A673 (cell line): ENCODE results near the gene GJC2. TPM values are rescaled to one million over a fixed set of nuclear protein-coding genes. Genes with fewer than 3 reads are reported as not detected.
A peak's percentile ranks its signal among the peaks of the same experiment; 100 is the strongest.

ENCODE experiments used
- BruUV-seq: library from RNA; stranded (reverse); fragments of 400-500 nt; replicated peaks from 2 replicates; lab custom pipeline; 2021; lab: Mats Ljungman, UMichigan
- CTCF ChIA-PET: fragments of 300-600 bp; sonication (Branson Sonifier 250); formaldehyde crosslinking; loops from one replicate; lab custom pipeline; 2022; ENCODE audit warnings: antibody characterized with exemption; lab: Charles Lee
- POLR2A ChIA-PET: fragments of 300-600 bp; sonication (Branson Sonifier 250); formaldehyde crosslinking; loops from one replicate; lab custom pipeline; 2022; ENCODE audit warnings: antibody characterized with exemption; ENCODE audit not compliant: low non-redundant PET; lab: Charles Lee
- DNase-seq: peaks from one replicate; pipeline ENCODE4 v3.0.0-alpha.2; 2015; ENCODE audit warnings: low spot score
- H3K27ac ChIP-seq: fragments of 200-600 bp; sonication (generic); 2 replicates; pipeline ENCODE4 v1.5.1; 2016; ENCODE audit warnings: mixed run types, low read depth, mild to moderate bottlenecking, mixed read lengths, antibody characterized with exemption, low read length; ENCODE audit not compliant: poor library complexity, severe bottlenecking
- H3K27me3 ChIP-seq: fragments of 200-600 bp; sonication (generic); replicated peaks from 2 replicates; pipeline ENCODE4 v1.6.1; 2017; ENCODE audit warnings: mixed run types, low read depth, mild to moderate bottlenecking, mixed read lengths, antibody characterized with exemption, low read length; ENCODE audit not compliant: insufficient read depth, poor library complexity
- H3K36me3 ChIP-seq: fragments of 200-600 bp; sonication (generic); 2 replicates; pipeline ENCODE4 v1.6.1; 2016; ENCODE audit warnings: mixed run types, mild to moderate bottlenecking, mixed read lengths, antibody characterized with exemption, low read length; ENCODE audit not compliant: insufficient read depth, poor library complexity, severe bottlenecking
- H3K4me1 ChIP-seq: fragments of 200-600 bp; sonication (generic); 2 replicates; pipeline ENCODE4 v1.6.1; 2017; ENCODE audit warnings: mixed run types, mild to moderate bottlenecking, mixed read lengths, antibody characterized with exemption, low read length; ENCODE audit not compliant: insufficient read depth, poor library complexity, severe bottlenecking
- H3K4me3 ChIP-seq: fragments of 200-600 bp; sonication (generic); 2 replicates; pipeline ENCODE4 v1.5.1; 2016; ENCODE audit warnings: low read depth, mixed run types, mild to moderate bottlenecking, mixed read lengths, low read length; ENCODE audit not compliant: poor library complexity, severe bottlenecking
- H3K9me3 ChIP-seq: fragments of 200-600 bp; sonication (generic); 2 replicates; pipeline ENCODE4 v1.6.1; 2016; ENCODE audit warnings: mixed run types, low read depth, mild to moderate bottlenecking, mixed read lengths, antibody characterized with exemption, low read length; ENCODE audit not compliant: poor library complexity, severe bottlenecking
- EZH2 ChIP-seq: fragments of 200-600 bp; sonication (generic); IDR thresholded peaks from 2 replicates; pipeline ENCODE4 v1.6.1; 2017; ENCODE audit warnings: borderline replicate concordance, low read depth, mild to moderate bottlenecking, mixed read lengths, antibody characterized with exemption, low read length; ENCODE audit not compliant: poor library complexity, severe bottlenecking
- intact Hi-C: fragments of 100-400 bp; cut with micrococcal nuclease; formaldehyde crosslinking; loops from one replicate; pipeline ENCODE4 v1.10.0; 2022; ENCODE audit not compliant: unreplicated experiment
- total RNA-seq: library from RNA; stranded (reverse); gene quantifications from 2 replicates; pipeline ENCODE4 v1.2.3, GENCODE V29; 2021
- TF ChIP-seq, protein P1 (sequence below): fragments of 300-800, 200-600 bp; sonication (generic); conservative IDR thresholded peaks from 2 replicates; pipeline ENCODE4 v1.5.1; 2017; ENCODE audit warnings: low read depth, mild to moderate bottlenecking, antibody characterized with exemption, low read length, moderate library complexity, mixed read lengths

Gene GJC2
- total RNA-seq, 1 experiment from 2014 or later: 0.97 TPM

GRCh38 chr1:228156941-228157728 is 7.4 kb downstream of the GJC2 start:
- CTCF ChIA-PET: no interaction called here
- no peaks in the 10 kb centered on the region for H3K4me1 ChIP-seq
- H3K4me3 ChIP-seq: no peak overlapping the region
- no peak for DNase-seq
- H3K9me3 ChIP-seq: no peaks in the 10 kb centered on the region
- POLR2A ChIA-PET: no interaction called here
- no TSS peak for BruUV-seq
- H3K36me3 ChIP-seq: no peaks in the 10 kb centered on the region
- H3K27ac ChIP-seq: no peak overlapping the region
- H3K27me3 ChIP-seq: peaks cover 24% of the 10 kb centered on the region
- intact Hi-C loops: no loop called here
- TF ChIP-seq EZH2: no peak
- TF ChIP-seq, protein P1, sequence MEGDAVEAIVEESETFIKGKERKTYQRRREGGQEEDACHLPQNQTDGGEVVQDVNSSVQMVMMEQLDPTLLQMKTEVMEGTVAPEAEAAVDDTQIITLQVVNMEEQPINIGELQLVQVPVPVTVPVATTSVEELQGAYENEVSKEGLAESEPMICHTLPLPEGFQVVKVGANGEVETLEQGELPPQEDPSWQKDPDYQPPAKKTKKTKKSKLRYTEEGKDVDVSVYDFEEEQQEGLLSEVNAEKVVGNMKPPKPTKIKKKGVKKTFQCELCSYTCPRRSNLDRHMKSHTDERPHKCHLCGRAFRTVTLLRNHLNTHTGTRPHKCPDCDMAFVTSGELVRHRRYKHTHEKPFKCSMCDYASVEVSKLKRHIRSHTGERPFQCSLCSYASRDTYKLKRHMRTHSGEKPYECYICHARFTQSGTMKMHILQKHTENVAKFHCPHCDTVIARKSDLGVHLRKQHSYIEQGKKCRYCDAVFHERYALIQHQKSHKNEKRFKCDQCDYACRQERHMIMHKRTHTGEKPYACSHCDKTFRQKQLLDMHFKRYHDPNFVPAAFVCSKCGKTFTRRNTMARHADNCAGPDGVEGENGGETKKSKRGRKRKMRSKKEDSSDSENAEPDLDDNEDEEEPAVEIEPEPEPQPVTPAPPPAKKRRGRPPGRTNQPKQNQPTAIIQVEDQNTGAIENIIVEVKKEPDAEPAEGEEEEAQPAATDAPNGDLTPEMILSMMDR: no peak

- ChIA-PET POLR2A (no interaction called here), CTCF (no interaction called here)
- peaks cover 24% of the 10 kb centered on the region for H3K27me3 ChIP-seq
- BruUV-seq: no TSS peak
- TF ChIP-seq, protein P1: no peak
- no peak for TF ChIP-seq EZH2
- no peak for DNase-seq
- no peaks in the 10 kb centered on the region for H3K36me3 ChIP-seq
- H3K27ac ChIP-seq: no peak overlapping the region
- no peaks in the 10 kb centered on the region for H3K9me3 ChIP-seq
- intact Hi-C loops: no loop called here
- H3K4me3 ChIP-seq: no peak overlapping the region
- no peaks in the 10 kb centered on the region for H3K4me1 ChIP-seq
These were observed 8.0 kb downstream of the GJC2 start for GRCh38 chr1:228157729-228158126.

GRCh38 chr1:228158151-228159007 is 8.6 kb downstream of the GJC2 start:
- no peaks in the 10 kb centered on the region for H3K36me3 ChIP-seq
- ChIA-PET CTCF (no interaction called here), POLR2A (no interaction called here)
- H3K4me1 ChIP-seq: no peaks in the 10 kb centered on the region
- no TSS peak for BruUV-seq
- peaks cover 24% of the 10 kb centered on the region for H3K27me3 ChIP-seq
- intact Hi-C loops: no loop called here
- DNase-seq: no peak
- peak; percentile 77 for TF ChIP-seq EZH2
- TF ChIP-seq, protein P1: no peak
- no peaks in the 10 kb centered on the region for H3K9me3 ChIP-seq
- H3K27ac ChIP-seq: no peak overlapping the region
- no peak overlapping the region for H3K4me3 ChIP-seq
